Upper lobe of right lung (tissue), 1 donor: ENCODE measurements around the gene BCL2L15. TPM values are rescaled to one million over a fixed set of nuclear protein-coding genes. Genes with fewer than 3 reads are reported as not detected.
A peak's percentile ranks its signal among the peaks of the same experiment; 100 is the strongest.

Source experiments
- ATAC-seq: fragments of 200-7000 bp; cut with Tn5 transposase; one replicate; pipeline ENCODE4 v1.9.1; 2020; ENCODE audit warnings: mild to moderate bottlenecking, moderate library complexity
- DNase-seq: peaks from one replicate; pipeline ENCODE4 v3.0.0-alpha.2; 2020
- H3K27ac ChIP-seq: fragments of 200-600 bp; one replicate; pipeline ENCODE4 v1.8.0; 2022
- H3K27me3 ChIP-seq: fragments of 200-600 bp; one replicate; pipeline ENCODE4 v1.8.0; 2022; ENCODE audit warnings: mild to moderate bottlenecking
- H3K36me3 ChIP-seq: fragments of 200-600 bp; one replicate; pipeline ENCODE4 v1.8.0; 2022
- H3K4me1 ChIP-seq: fragments of 200-600 bp; one replicate; pipeline ENCODE4 v1.8.0; 2022
- H3K4me3 ChIP-seq: fragments of 200-600 bp; one replicate; pipeline ENCODE4 v1.8.0; 2022; ENCODE audit warnings: mild to moderate bottlenecking
- H3K9me3 ChIP-seq: fragments of 200-600 bp; one replicate; pipeline ENCODE4 v1.8.0; 2022
- CTCF ChIP-seq: fragments of 200-600 bp; IDR thresholded peaks from one replicate; pipeline ENCODE4 v1.8.0; 2022; ENCODE audit warnings: antibody characterized with exemption
- intact Hi-C: fragments of 100-400 bp; cut with DNase I; formaldehyde crosslinking; loops from one replicate; pipeline ENCODE4 v1.11.0; 2022
- total RNA-seq: library from RNA; stranded (reverse); fragmentation: NEBNext Ultra II Directional; extraction: Animal tissue kit (Norgen Biotek cat#: 25700); gene quantifications from one replicate; pipeline ENCODE4 v1.2.1, GENCODE V29; 2021
- donor health status: DM: no; HTN: yes; CAD: no; lungs with severe emphysema.

The BCL2L15 gene
- total RNA-seq, 1 donor from 2014 or later, result 1.8 TPM

- Histone ChIP-seq H3K4me1 (peaks cover 55% of the 10 kb centered on the region), H3K9me3 (no peaks in the 10 kb centered on the region), H3K27ac (no peak overlapping the region), H3K36me3 (no peaks in the 10 kb centered on the region), H3K4me3 (no peak overlapping the region), H3K27me3 (no peaks in the 10 kb centered on the region)
- TF ChIP-seq CTCF, result no peak
- intact Hi-C loops, result no loop called here
- ATAC-seq (no peak), DNase-seq (no peak)
Observed at GRCh38 chr1:113934006-113934405, 46.6 kb upstream of the BCL2L15 start.

GRCh38 chr1:113931451-113931851 is 44.1 kb upstream of the BCL2L15 start:
- Histone ChIP-seq H3K4me3 (peak overlapping the region; percentile 83), H3K27me3 (no peaks in the 10 kb centered on the region), H3K4me1 (peaks cover 44% of the 10 kb centered on the region), H3K36me3 (no peaks in the 10 kb centered on the region), H3K27ac (peak overlapping the region; percentile 96), H3K9me3 (no peaks in the 10 kb centered on the region)
- ATAC-seq (no peak), DNase-seq (no peak)
- TF ChIP-seq CTCF, result no peak
- intact Hi-C loops, result no loop called here

- no peak for TF ChIP-seq CTCF
- DNase-seq (no peak), ATAC-seq (peak; percentile 42)
- Histone ChIP-seq H3K9me3 (no peaks in the 10 kb centered on the region), H3K27me3 (no peaks in the 10 kb centered on the region), H3K4me3 (peak overlapping the region; percentile 83), H3K4me1 (peaks cover 36% of the 10 kb centered on the region), H3K36me3 (no peaks in the 10 kb centered on the region), H3K27ac (peak overlapping the region; percentile 96)
- intact Hi-C loops, result no loop called here
Observed at GRCh38 chr1:113930499-113931161, 43.2 kb upstream of the BCL2L15 start.

- peak overlapping the region; percentile 83 for H3K4me3 ChIP-seq
- peaks cover 36% of the 10 kb centered on the region for H3K4me1 ChIP-seq
- H3K27me3 ChIP-seq, result no peaks in the 10 kb centered on the region
- no peaks in the 10 kb centered on the region for H3K36me3 ChIP-seq
- no peak for TF ChIP-seq CTCF
- intact Hi-C loops, result no loop called here
- no peaks in the 10 kb centered on the region for H3K9me3 ChIP-seq
- peak overlapping the region; percentile 96 for H3K27ac ChIP-seq
- ATAC-seq (peak; percentile 66), DNase-seq (peak; percentile 85)
Observed at GRCh38 chr1:113929750-113930498, 42.5 kb upstream of the BCL2L15 start.

GRCh38 chr1:113928941-113929749 is 41.8 kb upstream of the BCL2L15 start, which contains the start of gene HIPK1:
Gene HIPK1 (plus strand): TSS chr1:113929324.
- Histone ChIP-seq H3K27me3 (no peaks in the 10 kb centered on the region), H3K4me1 (peaks cover 31% of the 10 kb centered on the region), H3K36me3 (no peaks in the 10 kb centered on the region), H3K27ac (peak within 1 kb of the TSS; percentile 96), H3K9me3 (no peaks in the 10 kb centered on the region), H3K4me3 (peak within 1 kb of the TSS; percentile 83)
- DNase-seq (peak; percentile 97), ATAC-seq (peak; percentile 96)
- TF ChIP-seq CTCF, result no peak
- intact Hi-C loops, result no loop called here
